GM23248 (cell line): Measurements from ENCODE around the gene TIMM10.

Experiments used
- EZH2 ChIP-seq: fragments of 200-600 bp; sonication (generic); IDR thresholded peaks from 2 replicates; pipeline ENCODE4 v1.6.1; 2018; ENCODE audit warnings: antibody characterized with exemption, mild to moderate bottlenecking; ENCODE audit not compliant: insufficient read depth, poor library complexity, severe bottlenecking
- EZH2phosphoT487 ChIP-seq: fragments of 200-600 bp; sonication (generic); IDR thresholded peaks from 2 replicates; pipeline ENCODE4 v1.6.1; 2018; ENCODE audit warnings: antibody characterized with exemption, moderate library complexity, mild to moderate bottlenecking, low read depth; ENCODE audit not compliant: insufficient read depth

GRCh38 chr11:57549983-57550382, 19.4 kb upstream of the TIMM10 start:
- TF ChIP-seq EZH2phosphoT487 (no peak), EZH2 (no peak)
